Eye (tissue), 1 donor: ENCODE data around the gene PRKCD.

Source experiments
- DNase-seq: peaks from one replicate; pipeline ENCODE4 v3.0.0-alpha.2; 2015

Gene PRKCD

DNA sequence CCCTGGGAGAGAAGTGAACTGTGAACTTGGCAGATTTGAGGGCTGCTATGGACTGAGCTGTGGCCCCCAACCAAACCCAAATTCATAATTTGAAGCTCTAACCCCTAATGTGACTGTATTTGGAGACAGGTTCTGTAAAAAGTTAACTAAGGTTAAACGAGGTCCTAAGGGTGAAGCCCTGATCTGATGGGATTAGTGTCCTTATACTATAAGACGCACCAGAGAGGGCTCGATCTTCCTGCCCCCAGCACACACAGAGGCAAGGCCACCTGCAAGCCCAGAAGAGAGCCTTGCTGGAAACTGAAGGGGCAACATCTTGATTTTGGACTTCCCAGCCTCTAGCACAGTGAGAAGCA lies 60.8 kb downstream of the PRKCD start:
- DNase-seq = no peak

DNA sequence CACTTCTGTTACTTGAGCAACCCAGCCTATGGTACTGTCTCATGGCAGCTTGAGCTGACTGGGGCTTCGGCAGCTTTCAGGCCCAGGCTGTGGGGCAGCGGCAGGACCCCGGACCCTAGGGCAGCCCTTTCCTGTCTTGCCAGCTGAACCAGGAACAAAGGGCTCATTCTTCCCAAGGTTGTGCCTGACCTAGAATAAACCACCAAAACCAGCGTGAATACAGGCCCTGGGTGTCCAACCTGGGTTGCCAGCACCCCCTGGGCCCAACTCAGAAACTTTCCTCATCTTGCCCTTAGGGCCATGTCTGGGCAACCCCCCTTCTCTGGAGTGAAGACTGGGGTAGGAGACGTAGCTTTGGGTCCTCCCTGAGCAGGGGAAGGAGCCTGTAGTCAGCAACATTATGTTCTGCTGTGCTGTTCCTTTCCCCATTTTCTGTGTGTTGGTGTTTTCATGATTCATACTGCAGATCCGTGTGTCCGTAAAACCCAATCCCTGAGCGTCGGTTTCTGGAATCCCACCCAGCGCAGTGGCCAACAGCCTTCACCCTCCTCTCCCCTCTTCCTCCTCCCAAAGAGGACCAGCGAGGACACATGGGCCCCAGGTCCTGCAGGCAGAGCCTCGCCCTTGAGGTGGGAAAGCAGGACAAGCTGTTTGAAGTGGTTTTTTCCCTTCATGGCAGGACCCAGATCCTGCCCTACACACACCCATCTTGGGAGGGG lies 61.3 kb downstream of the PRKCD start:
- no peak for DNase-seq

DNA sequence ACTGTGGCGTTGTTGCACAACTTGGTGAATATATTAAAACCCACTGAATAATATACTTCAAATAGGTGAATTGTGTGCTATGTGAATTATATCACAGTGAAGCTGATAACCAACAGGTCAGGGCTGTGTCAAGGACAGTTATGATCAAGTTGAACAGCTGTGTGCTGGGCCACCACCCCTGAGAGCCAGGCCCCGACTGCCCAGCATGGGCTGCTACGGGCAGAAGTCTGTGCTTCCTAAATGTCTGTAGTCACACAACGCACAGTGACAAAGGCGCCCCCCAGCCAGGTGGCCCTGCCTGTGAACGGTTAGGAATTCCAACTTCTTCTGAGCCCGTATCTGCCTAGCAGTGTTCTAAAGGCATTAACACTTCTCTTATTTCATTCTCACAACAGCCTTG lies 62.0 kb downstream of the PRKCD start:
- DNase-seq = no peak

DNA sequence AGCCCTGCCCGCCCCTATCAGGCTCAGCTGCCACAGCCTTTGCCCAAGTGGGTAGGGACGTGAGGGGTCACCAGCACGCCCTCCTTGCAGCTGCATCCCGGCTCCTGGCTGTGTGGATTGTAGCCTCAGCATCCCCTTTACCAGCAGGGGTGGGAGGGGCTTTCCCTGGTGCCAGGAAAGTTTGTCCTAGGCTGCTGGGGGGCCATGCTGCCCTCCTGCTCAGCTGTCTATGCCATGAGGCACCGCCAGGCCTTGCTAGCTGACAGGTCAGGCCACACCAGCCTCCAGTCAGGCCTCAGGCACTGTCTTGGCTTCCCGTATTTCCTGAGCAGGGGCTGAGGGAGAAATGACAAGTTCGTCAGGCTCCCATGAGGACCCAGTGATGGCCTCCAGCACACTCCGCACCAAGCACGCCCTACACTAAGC lies 62.5 kb downstream of the PRKCD start:
- DNase-seq = no peak

DNA sequence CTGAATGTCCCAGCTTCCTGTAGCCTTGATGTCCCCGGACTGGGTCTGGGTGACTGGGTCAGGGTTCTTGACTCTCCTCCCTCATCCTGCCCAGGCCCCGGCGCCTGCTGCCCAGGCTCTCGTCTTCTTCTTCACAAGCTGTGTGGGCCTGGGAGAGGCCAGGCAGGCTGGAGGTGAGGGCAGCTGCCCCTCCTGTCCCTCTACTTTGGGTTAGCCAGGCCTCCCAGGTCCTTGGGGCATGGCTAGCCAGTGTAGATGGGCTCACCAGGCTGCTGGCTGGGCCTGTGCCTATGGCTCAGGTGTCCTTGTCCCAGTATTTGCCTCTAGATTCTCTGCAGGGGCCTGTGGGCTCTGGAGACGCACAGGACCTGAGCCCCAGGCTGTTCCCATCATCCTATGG lies 63.0 kb downstream of the PRKCD start:
- no peak for DNase-seq

DNA sequence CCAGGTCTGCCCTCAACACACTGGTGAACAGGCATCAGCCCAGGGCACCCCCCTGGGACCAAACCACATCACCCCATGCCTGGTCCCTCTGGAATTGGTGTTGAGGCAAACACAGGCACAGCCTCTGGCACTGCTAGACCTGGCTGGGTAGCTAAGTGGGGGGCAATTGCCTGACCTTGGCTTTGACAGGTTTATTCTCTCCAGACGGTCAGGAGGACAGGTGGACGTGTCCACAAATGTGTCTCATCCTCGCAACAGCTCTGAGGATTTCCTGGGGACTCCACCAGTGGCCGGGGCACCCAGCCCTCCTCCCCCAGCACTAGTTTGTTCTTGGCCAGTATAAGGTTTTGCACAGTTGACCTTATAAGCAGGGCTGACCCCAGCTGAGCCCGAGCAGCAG lies 63.5 kb downstream of the PRKCD start:
- DNase-seq = no peak

DNA sequence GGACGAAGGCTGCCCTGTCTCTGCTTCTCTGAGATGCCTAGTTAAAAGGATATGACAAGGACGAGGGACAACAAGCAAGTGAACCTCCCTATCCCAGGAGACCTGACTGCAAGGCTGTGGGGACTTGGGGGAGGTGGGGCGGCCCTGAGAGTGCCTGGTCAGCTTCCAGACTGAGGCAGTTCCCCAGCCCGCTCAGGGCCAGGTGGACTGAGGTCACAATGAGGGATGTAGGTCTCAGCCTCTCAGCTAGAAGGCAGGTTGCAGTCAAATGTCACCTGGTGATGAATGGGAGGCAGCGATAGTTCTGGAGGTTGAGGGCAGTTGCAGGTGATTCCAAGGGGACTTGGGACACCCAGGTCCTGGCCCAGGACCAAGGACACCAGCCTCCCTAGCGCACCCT lies 64.2 kb downstream of the PRKCD start:
- no peak for DNase-seq

DNA sequence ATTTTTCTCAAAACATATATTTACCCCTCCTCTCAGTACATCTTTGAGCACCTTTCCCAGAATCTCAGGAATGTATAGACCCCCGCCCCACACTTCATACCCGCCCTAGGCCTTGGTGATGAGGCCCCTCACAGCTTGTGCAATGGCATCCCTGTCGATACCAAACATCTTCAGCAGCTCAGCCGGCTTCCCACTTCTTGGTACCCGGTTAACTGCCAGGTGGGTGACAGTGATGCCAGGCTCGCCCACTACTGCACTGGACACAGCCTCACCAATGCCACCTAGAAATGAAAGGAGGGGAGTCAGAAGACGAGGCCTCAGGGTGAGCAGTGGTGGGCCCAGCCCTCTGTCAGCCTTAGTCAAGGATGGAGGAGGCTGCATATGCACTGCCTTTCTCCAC lies 64.6 kb downstream of the PRKCD start:
- no peak for DNase-seq

DNA sequence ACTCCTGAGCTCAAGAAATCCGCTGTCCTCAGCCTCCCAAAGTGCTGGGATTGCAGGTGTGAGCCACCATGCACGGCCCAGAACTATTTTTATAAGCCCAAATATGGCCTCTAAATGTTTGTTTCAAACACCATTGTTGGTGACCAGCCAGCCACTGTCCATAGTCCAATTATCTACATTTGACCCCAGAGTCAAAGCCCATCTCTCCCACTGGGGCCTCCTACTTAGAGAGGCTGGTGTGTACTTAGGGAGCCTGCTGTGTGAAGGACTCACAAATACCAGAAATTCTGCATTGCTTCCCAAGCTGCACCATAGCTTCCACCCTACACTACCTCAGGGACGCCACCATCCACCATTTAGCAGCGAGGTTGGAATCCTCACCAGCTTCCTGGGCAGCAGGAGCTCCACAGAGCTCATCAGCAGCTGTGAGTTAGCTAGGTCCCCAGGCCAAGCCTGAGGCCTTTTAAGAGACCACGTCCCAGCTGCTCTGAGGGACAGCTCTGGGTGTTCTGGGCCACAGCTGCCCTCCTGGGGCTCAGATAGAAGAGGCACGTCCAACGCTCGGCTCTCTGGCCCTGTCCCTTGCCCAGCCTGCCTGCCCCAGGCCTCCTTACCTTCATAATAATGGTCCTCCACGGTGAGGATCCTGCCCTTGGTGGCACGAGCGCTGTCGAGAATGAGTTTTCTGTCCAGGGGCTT lies 65.3 kb downstream of the PRKCD start:
- DNase-seq = no peak

DNA sequence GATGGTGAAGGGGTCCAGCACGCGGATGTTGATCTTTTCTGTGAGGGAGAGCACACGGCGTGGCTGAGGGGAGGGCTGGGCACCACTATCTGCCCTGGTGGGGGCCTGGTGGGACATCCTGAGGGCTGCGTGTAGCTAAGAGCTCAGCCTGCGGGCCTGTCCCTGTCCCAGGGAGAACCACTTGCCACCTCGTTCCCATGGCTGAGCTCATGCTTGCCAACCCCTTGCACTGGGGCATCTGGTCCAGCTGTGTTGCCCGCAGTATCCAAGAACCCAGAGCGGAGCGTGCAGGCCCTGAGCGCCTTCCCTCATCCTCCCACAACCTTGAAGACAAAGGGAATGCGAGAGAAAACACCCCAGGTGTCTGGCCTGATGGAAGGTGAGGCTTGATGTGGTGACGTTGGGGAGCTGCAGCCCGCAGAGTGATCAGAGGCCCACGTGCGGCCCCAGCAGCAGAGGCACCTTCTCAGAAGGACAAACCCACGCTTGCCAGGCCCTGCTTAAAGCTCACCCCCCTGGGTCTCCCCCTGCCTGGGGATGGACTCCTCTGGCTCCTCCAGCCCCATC lies 65.9 kb downstream of the PRKCD start:
- DNase-seq = no peak

DNA sequence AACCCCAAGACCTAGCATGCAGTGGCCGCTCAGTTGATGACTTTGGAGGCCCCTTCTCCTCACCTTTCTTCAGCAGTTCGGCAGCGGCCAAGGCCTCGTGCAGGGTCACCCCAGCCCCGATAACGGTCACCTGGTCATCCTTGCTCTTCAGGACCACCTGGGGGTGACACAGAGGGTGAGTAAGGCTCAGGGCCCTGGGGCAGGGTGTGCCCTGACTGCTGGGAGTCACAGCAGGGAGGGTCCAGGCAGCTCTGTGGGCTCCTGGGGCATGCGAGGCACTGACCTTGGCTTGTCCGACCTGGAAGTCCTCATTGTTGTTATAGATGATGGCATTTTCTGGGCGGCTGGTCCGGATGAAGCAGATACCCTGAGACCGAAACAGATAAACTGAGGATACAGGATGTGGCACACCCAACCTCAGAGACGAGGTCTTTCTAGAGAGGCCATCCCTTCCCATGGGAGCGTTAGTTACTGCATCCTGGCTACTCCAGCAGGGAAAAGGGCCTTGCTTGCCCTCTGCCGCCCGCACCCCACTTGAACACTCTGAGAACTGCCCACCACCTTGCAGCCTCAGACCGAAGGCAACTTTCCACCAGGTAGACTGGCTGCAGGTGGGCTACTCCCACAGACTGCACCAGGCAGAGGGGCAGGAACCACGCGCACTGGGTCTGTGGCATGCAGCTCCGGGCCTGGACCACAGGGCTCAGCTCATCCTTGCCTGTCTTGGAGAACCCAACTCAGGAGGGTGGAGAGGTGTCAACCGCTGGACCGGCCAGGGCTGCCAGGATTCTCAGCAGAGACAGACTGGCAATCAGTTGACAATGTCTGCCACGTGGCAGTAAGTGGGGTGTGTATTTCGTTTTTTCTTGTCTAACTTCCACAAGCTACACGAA lies 67.2 kb downstream of the PRKCD start:
- DNase-seq = no peak

DNA sequence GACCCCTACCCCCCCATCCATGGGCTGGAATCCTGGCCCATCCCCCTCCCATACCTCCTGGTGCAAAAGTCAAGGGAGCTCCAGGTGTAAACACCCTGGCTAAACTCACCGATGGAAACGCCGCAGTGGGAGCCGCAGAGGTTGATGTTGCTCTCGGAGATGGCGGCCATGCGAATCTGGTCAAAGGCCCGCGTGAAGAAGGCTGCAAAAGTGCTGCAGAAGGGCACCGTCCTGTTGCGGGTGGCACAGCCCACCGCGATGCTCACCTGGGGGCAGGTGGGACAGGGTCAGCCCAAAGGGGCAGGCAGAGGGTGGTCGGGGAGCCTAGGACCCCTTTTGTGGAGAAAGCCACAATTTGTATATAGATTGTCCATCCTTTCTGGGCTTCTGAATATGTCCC lies 68.2 kb downstream of the PRKCD start:
- DNase-seq = no peak

DNA sequence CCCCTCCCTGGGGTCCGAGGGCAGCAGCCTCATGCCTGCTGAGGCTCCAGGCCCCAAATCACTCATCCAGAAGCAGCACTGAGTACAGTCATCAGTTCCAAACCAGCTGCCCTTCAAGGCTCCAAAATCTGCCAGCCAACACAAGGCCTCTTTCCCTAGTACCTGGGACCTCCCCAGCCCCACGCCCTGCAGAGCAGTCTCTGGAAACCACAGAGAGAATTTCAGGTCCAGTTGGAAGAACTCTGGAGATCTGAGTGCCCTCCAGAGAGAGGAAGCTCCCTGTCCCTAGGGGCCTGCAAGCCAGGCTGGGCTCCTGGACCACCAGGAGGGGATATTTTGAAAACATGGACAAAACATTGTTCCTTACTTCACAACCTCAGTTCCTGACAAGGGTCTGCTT lies 68.6 kb downstream of the PRKCD start:
- no peak for DNase-seq

DNA sequence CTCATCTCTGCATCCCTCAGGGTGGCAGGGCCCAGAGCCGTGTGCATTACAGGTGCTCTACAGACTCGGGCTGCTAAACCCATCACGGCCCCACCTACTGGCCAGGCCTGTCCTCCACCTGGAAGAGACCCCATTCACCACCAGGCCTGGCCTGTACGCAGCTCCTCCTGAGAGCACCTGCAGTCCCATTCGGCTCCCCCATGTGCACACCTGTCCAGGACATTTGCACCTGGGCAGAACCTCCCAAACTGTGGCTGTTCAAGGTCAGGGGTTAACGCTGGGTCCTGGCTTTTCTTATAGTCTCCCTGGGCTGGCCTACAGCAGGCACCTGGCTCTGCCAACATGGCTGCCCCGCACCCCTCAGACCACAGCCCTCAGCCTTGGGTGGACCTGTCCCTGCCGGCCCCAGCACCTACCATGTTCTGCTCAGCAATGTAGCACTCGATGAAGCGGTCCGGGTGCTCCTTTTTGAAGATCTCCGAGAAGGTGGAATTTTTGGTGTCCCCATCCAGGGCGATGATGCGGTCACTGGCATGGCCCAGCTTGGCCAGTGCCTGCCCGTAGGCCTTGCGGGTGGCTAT lies 69.1 kb downstream of the PRKCD start:
- no peak for DNase-seq

DNA sequence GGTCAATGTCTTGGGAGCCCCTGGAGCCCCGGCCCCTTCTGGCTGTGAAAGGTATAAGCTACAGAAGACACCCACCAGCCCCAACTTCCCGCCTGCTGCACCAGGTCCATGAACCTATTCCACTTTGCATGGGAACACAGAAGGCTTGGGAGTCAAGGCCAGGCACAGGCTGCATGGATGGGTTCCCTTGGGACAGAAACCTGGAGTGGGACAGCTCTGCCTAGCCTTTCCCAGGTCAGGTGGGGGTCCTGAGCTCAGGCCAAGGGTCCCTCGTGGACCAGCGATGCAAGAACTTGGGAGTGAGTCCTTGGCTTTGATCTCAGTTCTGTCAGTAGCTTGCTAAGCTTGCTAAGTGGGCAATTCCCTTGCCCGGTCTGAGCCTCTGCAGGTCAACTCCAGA lies 69.8 kb downstream of the PRKCD start:
- no peak for DNase-seq

DNA sequence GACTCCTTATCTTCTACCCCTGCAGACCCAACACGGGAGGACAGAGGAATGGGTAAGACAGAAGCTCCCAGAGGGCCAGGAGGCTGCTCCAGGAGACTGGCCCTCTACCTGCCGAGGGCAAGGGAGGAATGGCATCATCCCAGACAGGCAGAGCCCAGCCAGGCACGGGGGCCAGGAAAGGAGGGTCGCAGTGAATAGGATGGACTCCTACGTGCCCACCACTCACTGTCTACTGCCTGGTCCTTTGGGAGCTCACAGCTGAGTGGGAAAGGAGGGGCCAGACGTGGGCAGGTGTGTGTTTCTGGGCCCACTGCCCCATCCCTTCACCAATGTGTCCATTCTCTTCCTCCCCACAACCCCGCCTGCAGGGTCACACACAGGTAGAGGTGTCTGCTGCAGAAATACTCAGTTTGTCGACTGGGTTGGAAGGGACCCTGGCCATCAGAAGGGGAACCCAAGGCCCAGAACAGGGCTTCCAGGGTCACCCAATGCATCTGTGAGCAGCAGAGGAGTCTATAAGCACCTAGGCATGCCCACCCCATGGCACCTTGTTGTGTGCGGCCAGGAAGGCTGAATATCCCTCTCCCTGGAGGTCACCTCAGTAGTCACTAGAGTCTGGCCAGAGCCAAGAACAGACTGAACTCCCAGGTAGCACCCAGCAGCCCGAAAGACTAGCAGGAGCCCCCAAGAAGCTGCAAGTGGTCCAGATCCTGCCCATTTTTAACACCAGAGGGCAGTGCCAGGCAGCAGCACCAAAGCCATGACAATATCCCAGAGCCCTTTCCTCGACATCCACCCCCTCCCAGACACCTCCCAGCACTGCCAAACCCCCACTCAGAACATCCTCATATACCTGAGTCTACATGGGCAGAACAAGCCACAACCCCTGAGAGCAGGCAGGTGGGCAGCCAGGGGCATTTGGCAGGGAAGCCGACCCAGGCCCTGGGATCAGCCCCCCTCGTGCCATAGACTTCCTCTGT lies 70.8 kb downstream of the PRKCD start:
- DNase-seq = no peak

DNA sequence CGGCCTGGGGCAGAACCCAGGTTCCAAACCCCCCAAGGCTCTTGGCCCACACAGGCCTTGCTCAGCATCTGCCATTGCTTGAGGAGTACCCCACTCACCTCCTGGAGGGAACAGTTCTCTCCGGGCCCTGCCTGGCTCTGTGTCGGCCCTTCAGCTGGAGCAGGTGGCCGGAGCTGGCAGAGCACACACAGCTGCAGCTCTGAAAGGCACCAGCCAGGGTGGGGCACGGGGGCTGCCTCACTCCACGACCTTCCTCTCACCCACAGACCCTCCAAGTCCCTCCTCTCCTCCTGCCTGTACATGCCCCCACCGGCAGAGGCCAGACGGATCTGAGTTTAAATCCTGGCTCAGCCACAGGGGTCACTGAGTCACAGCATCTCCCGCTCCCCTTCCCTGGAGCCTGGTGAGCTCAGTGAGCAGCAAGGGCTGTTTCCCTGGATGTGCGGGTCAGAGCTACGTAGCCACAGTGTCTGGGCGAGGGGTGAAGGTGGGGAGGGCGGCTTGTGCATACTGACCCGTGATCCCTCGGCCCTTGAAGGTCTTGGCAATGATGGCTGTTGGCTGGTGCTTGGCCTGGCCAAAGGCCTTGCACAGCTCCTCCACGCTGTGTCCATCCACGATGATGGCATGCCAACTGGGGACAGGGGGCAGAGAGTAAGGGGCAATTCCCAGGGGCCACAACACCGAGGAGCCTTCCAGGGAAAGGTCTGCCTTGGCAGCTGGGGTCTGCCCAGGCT lies 71.8 kb downstream of the PRKCD start:
- no peak for DNase-seq

DNA sequence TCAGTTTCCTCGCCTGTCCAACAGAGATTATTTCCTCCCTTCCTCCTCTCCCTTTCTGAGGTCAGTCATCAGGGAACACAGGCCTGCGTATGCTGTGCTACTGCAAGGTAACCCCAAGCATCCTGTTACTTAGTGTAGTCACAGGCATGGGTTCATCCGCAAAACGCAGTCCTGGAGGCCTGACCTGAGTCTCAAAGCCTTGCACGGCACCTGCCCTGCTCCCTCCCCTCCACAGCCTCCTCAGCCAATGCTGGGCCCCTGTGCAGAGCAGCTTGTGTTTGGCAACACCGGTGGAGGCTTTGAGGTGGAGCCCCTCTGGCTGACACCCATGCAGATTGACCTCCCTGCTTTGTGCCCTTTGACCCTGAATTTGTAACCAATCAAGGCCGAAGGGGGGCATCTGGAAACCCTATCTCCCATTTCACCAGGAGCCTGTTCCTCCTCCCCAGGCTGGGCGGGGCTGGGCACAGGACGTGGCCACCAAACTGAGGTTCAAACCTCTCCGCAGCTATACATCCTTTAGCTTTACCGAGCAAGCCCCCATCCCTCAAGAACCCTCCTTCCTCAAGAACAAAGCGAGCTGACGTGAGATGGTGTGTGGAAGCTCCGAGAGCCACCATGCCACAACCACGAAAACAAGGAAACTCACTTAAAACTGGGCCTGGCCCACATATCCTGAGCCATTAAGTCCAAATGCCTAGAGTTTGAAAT lies 73.3 kb downstream of the PRKCD start:
- DNase-seq = no peak

DNA sequence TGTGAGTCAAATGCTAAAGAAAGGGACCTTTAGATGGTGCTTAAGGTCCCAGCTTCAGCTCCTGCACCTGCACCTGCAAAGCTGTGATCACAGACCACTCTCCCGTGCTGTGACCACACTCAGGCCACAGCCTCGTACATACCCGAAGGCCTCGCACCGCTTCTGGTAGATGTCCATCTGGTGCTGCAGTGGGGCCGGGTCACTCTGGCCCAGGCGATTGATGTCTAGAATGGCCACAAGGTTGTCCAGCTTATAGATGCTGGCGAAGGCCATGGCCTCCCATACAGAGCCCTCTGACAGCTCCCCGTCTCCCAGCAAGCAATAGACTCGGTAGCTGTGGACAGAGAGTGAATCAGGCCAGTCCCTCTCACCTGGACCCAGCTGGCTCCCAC lies 73.8 kb downstream of the PRKCD start:
- no peak for DNase-seq

DNA sequence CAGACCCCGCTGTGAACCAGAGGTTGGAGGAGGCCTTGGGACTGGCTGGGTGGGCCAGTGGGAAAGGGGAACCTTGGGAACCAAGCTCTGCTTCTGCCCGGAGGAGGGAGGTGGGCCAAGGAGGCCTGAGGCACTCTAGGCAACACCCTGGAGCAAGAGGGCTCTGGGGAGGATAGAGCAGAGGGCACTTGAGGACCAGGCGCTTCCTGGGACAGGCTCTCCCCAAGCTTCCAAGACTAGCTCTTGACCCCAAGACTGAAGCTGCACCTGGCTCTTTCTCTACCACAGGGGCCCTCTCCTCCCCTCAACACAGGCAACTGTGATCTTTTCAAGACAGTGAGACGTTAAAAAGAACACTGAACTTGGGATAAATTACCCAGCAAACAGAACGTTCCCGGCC lies 74.5 kb downstream of the PRKCD start:
- no peak for DNase-seq
